ENCODE measurements around the gene PPP4R3A.
"Not testable (repeated sequence)": the region's sequence is repeated elsewhere in the genome, so short reads cannot be mapped to it uniquely, and the experiment has no call there.

Gene PPP4R3A

DNA sequence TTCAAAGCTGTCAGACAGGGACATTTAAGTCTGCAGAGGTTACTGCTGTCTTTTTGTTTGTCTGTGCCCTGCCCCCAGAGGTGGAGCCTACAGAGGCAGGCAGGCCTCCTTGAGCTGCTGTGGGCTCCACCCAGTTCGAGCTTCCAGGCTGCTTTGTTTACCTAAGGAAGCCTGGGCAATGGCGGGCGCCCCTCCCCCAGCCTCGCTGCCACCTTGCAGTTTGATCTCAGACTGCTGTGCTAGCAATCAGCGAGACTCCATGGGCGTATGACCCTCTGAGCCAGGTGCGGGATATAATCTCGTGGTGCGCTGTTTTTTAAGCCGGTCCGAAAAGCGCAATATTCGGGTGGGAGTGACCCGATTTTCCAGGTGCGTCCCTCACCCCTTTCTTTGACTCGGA, 73.8 kb downstream of the PPP4R3A start:
- DNase-seq, result not testable (repeated sequence)

- no peak for DNase-seq
These were observed 80.7 kb downstream of the PPP4R3A start for GRCh38 chr14:91429385-91429784.

- DNase-seq, result not testable (repeated sequence)
These were observed 81.2 kb downstream of the PPP4R3A start for GRCh38 chr14:91428931-91429330.

DNA sequence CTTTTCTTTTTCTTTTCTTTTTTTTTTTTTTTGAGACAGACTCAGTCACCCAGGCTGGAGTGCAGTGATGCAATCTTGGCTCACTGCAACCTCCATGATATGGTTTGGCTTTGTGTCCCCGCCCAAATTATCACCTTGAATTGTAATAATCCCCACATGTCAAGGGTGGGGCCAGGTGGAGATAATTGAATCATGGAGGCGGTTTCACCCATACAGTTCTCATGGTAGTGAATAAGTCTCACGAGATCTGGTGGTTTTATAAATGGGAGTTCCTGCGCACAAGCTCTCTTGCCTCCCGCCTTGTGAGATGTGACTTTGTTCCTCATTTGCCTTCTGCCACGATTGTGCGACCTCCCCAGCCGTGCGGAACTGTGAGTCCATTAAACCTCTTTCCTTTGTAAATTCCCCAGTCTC, 84.6 kb downstream of the PPP4R3A start:
- not testable (repeated sequence) for DNase-seq

GRCh38 chr14:91424813-91425530, 85.1 kb downstream of the PPP4R3A start:
- DNase-seq, result no peak

DNA sequence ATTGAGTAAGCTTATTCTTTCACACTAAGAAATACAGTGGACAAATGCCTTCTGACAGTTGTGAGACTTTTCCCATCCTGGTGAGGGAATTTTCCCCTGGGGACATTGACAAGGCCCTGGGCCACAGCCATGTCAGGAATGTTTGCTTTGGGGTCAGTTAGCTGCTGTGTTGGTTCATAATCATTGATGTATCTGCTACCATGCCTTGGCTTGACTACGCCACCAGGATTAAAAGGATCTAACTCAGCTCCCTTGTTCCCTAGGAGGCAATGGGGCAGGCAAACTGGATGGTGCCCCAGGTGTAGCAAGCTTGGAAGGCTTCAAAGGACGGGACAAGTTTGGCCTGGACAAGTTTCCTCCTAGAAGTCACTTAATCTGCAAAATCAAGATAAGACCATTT, 89.4 kb downstream of the PPP4R3A start:
- no peak for DNase-seq

DNA sequence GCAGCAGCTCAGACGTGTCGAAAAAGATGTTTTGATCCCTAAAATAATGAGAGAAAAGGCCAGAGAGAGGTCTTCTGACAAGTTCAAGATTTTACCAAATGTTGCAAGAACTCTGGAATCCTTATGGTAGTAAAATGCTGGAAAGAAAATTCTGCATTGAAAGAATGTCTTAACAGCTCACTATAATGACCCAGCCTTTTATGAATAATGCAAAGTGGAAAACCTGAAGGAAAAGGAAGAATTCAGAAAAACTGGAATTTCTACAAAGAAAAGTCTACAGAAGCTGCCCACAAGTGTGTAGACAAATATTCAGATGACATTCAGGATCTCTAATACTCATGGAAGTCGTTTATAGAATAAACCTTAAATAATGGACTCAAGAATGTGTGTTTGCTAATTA, 90.7 kb downstream of the PPP4R3A start:
- DNase-seq, result no peak

DNA sequence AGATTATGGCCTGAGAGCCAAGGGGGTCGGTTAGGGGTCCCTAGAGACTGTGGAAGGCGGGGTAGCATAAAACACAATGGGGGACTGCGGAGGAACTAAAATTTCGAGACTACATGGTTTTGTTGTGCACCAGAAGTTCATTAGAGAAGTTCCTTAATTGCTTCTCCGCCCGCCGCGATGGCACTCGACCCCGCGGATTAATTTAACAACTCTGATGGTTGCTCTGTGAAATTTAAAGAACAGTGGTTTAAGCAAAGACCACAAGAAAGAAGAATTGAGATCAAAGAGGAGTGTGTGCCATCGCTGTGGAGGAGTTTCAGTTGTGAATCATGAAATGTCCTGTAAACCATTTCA, 91.1 kb downstream of the PPP4R3A start:
- DNase-seq, result no peak

GRCh38 chr14:91418387-91419043, 91.6 kb downstream of the PPP4R3A start:
- peak in 1 of 2 donors; percentile 47 for DNase-seq

DNA sequence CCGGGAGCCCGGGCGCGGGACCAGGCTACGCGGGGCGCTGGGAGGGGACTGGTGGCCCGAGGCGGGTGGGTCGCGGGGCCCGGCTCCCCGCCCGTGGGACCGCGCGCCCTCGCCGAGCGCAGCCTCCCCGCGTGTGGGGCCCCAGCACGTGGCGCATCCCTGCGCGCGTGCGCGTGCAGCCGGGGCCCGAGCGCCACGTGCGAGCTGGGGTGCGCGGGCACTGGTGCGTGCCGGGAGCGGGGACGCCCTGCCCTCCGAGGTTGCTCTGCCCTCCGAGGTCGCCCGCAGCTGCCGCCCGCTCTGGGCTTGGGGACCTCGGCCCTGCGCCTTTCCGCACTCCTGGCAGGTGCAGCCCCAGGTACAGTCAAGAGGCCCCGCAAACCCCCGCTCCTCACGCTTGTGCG, 92.1 kb downstream of the PPP4R3A start:
- no peak for DNase-seq

DNA sequence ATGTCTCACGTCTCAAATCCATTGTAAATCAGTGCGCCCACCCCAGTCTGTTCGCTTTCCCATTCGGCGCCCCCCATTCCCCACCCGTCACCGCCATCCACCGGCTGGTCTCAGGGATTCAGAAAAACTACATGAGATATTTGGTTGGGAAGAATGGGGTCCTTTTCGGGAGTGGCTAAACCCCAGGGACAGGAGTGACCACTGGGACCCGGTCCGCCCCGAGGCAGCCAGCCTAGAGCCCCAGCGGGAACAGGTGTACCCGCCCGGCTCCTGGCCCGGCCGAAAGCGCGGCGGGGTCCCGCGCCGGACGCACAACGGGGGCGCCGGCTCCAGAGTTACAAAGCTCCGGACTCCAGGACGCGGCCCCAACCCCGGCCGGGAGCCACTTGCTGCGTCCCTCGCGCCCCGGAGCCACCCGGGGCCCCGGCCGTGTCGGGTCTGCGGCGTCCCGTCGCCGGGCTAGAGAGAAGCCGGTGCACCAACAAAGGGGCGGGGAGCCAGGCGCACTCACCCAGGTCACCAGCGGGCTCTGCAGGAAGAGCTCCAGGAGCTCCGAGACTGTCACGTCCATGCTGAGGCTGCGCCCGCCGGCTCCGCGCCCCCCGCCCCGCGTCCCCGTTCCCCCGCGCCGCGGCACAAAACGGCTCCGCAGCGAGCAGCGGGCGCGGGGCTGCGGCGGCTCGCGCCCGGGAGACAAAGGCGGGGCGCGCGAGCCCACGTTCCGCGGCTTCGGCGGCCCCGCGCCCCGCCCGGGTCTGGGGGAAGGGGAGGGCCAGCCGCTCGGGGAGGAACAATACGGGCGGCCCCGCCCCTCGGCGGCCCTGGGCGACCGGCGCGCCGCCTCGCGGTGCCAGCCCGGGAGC, 92.8 kb downstream of the PPP4R3A start, which contains the start of gene CCDC88C:
CCDC88C (minus strand) TSS at position 701 of the 863 bp plus-strand sequence; CDS start at position 571, 130 bp downstream.
- peak in 1 of 2 donors; percentile 26 for DNase-seq

GRCh38 chr14:91416744-91417119, 93.4 kb downstream of the PPP4R3A start:
- DNase-seq, result no peak

GRCh38 chr14:91415794-91416743, 94.0 kb downstream of the PPP4R3A start:
- no peak for DNase-seq

GRCh38 chr14:91414475-91414833, 95.7 kb downstream of the PPP4R3A start:
- DNase-seq, result no peak

- no peak for DNase-seq
These were observed 96.3 kb downstream of the PPP4R3A start for GRCh38 chr14:91413547-91414474.

DNA sequence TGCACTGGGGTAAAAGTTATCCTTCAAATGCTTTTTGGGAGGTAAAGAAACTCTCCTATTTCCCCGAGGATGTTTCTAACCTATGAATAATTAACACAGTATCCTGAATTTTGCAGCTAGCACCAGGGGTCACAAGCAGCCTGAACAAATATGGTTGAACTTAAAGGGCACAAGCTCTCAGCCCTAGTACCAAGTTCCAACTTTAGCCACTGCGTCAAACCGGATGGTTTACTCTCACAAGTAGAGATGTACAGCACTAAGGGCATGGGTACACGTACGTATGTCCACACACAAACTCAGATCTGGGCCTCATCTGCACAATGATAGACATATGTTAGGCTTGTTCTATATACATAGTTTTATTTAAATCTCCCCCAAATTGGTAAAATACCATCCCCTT, 97.2 kb downstream of the PPP4R3A start:
- DNase-seq, result no peak

- no peak for DNase-seq
These were observed 99.2 kb downstream of the PPP4R3A start for GRCh38 chr14:91410771-91411536.

GRCh38 chr14:91409928-91410718, 100.0 kb downstream of the PPP4R3A start:
- no peak for DNase-seq

DNA sequence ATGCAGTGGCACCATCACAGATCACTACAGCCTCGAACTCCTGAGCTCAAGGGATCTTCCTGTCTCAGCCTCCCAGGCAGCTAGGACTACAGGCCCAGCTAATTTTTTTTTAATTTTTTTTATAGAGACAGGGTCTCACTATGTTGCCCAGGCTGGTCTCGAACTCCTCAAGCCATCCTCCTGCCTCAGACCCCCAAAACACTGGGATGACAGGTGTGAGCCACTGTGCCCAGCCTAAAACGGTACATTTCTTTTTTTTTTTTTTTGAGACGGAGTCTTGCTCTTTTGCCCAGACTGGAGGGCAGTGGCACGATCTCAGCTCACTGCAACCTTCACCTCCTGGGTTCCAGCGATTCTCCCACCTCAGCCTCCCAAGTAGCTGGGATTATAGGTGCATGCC, 100.9 kb downstream of the PPP4R3A start:
- DNase-seq, result not testable (repeated sequence)

Measured in hippocampal formation (tissue), 2 donors.